Tibial nerve (tissue), 3 donors: ENCODE results near the gene DDX18.

Experiments used
- CTCF ChIP-seq, 5 experiments: fragments of 200-600 bp in 3 of 5; fragments of 450-650 bp in 2 of 5; sonication (generic) in 3 of 5; IDR thresholded peaks; one replicate each; pipeline ENCODE4 v1.5.1; 2016 to 2019; ENCODE audit warnings: antibody characterized with exemption in 5 of 5, mild to moderate bottlenecking in 3 of 5, moderate library complexity in 2 of 5
- POLR2A ChIP-seq, 2 donors: fragments of 450-650 bp; IDR thresholded peaks; one replicate each; pipeline ENCODE4 v1.6.1; 2017; ENCODE audit warnings: antibody characterized with exemption in 2 of 2, mild to moderate bottlenecking in 2 of 2, moderate library complexity in 2 of 2

- no peak for TF ChIP-seq CTCF (IDR thresholded peaks at IDR 0.05)
- TF ChIP-seq POLR2A (IDR thresholded peaks at IDR 0.05): no peak
Measured at GRCh38 chr2:117858892-117859531, 44.5 kb downstream of the DDX18 start.
